HEK293T (cell line): ENCODE data around the gene ARG2.

Source experiments
- CTCF ChIA-PET: fragments of 350-600 bp; formaldehyde crosslinking; extraction: SDS; loops from one replicate; lab custom pipeline; 2021; ENCODE audit warnings: antibody characterized with exemption, inconsistent platforms; lab: Yijun Ruan, JAX
- POLR2A ChIA-PET: fragments of 350-600 bp; formaldehyde crosslinking; extraction: SDS; loops from one replicate; lab custom pipeline; 2020; ENCODE audit warnings: antibody characterized with exemption, inconsistent platforms; lab: Yijun Ruan, JAX
- DNase-seq: peaks from one replicate; pipeline ENCODE4 v3.0.0; 2012; ENCODE audit warnings: mixed read lengths; ENCODE audit errors: extremely low spot score
- ARNT ChIP-seq: fragments of 450-650 bp; IDR thresholded peaks from 2 replicates; pipeline ENCODE4 v1.6.1; 2017; ENCODE audit warnings: mild to moderate bottlenecking
- BHLHE40 ChIP-seq: fragments of 450-650 bp; IDR thresholded peaks from 2 replicates; pipeline ENCODE4 v1.6.1; 2016; ENCODE audit warnings: mild to moderate bottlenecking, moderate library complexity, borderline replicate concordance
- CTBP1 ChIP-seq: fragments of 450-650 bp; IDR thresholded peaks from 2 replicates; pipeline ENCODE4 v1.6.1; 2016; ENCODE audit warnings: borderline replicate concordance
- ELF4 ChIP-seq: fragments of 450-650 bp; IDR thresholded peaks from 2 replicates; pipeline ENCODE4 v1.6.1; 2017; ENCODE audit warnings: antibody characterized with exemption
- FOXA1 ChIP-seq: fragments of 450-650 bp; IDR thresholded peaks from 2 replicates; pipeline ENCODE4 v1.6.1; 2016; ENCODE audit warnings: mild to moderate bottlenecking
- FOXK2 ChIP-seq: fragments of 450-650 bp; IDR thresholded peaks from 2 replicates; pipeline ENCODE4 v1.6.1; 2016; ENCODE audit warnings: mild to moderate bottlenecking
- FOXM1 ChIP-seq: fragments of 450-650 bp; IDR thresholded peaks from 2 replicates; pipeline ENCODE4 v1.6.1; 2017; ENCODE audit warnings: mild to moderate bottlenecking, borderline replicate concordance
- HDGF ChIP-seq: fragments of 450-650 bp; IDR thresholded peaks from 2 replicates; pipeline ENCODE4 v1.6.1; 2017; ENCODE audit warnings: antibody characterized with exemption, borderline replicate concordance
- L3MBTL2 ChIP-seq: fragments of 450-650 bp; conservative IDR thresholded peaks from 2 replicates; pipeline ENCODE4 v1.6.1; 2016; ENCODE audit warnings: mild to moderate bottlenecking
- LEF1 ChIP-seq: fragments of 450-650 bp; IDR thresholded peaks from 2 replicates; pipeline ENCODE4 v1.6.1; 2017; ENCODE audit warnings: mild to moderate bottlenecking, borderline replicate concordance
- NFRKB ChIP-seq: fragments of 450-650 bp; IDR thresholded peaks from 2 replicates; pipeline ENCODE4 v1.6.1; 2016; ENCODE audit warnings: mild to moderate bottlenecking, moderate library complexity
- PKNOX1 ChIP-seq: fragments of 450-650 bp; IDR thresholded peaks from 2 replicates; pipeline ENCODE4 v1.6.1; 2016
- SP1 ChIP-seq: fragments of 450-650 bp; IDR thresholded peaks from 2 replicates; pipeline ENCODE4 v1.6.1; 2017
- SUZ12 ChIP-seq: fragments of 450-650 bp; IDR thresholded peaks from 2 replicates; pipeline ENCODE4 v1.6.1; 2016; ENCODE audit warnings: mild to moderate bottlenecking
- TARDBP ChIP-seq: fragments of 450-650 bp; IDR thresholded peaks from 2 replicates; pipeline ENCODE4 v1.6.1; 2016
- ZNF384 ChIP-seq: fragments of 450-650 bp; IDR thresholded peaks from 2 replicates; pipeline ENCODE4 v1.6.1; 2016

Gene ARG2

GRCh38 chr14:67668559-67668958 lies 48.8 kb downstream of the ARG2 start:
- TF ChIP-seq ZNF384 (no peak), TARDBP (no peak), SP1 (no peak), BHLHE40 (no peak), ELF4 (no peak), LEF1 (no peak)
- POLR2A ChIA-PET: interaction anchor here (3.0 kb wide), 1 partner anchor 27 kb away, joined by 12 read pairs; the partner anchor contains the start of gene RDH11

GRCh38 chr14:67673451-67673850 lies 53.7 kb downstream of the ARG2 start:
- no peak for TF ChIP-seq CTBP1
- TF ChIP-seq NFRKB: no peak
- no peak for TF ChIP-seq L3MBTL2
- no peak for TF ChIP-seq ZNF384
- no peak for TF ChIP-seq HDGF
- TF ChIP-seq FOXM1: no peak
- no peak for TF ChIP-seq SP1
- no peak for TF ChIP-seq ARNT
- no peak for TF ChIP-seq FOXK2
- TF ChIP-seq PKNOX1: no peak
- TF ChIP-seq BHLHE40: no peak
- TF ChIP-seq FOXA1: no peak
- no peak for TF ChIP-seq ELF4
- TF ChIP-seq LEF1: no peak
- TF ChIP-seq TARDBP: no peak
- TF ChIP-seq SUZ12: no peak
- POLR2A ChIA-PET: interaction anchor here (1.1 to 1.7 kb wide), 6 partner anchors 20 to 75 kb away, joined by 4 to 6 read pairs (median 4); partner anchors contain the start of genes ARG2 and RDH11
- DNase-seq: no peak
- CTCF ChIA-PET: interaction anchor here (0.7 to 1.0 kb wide), 2 partner anchors 246 to 611 kb away, joined by 3 read pairs; no protein-coding TSS in a partner anchor

More at GRCh38 chr14:67668559-67668958, 48.8 kb downstream of the ARG2 start:
- no peak for DNase-seq
- CTCF ChIA-PET: interaction anchor here (0.6 to 1.0 kb wide), 5 partner anchors 26 to 140 kb away, joined by 3 to 5 read pairs (median 4); partner anchors contain the start of gene PIGH

- CTCF ChIA-PET: interaction anchor here (0.7 to 1.0 kb wide), 2 partner anchors 247 to 610 kb away, joined by 3 read pairs; no protein-coding TSS in a partner anchor
- no peak for TF ChIP-seq LEF1
- no peak for TF ChIP-seq L3MBTL2
- TF ChIP-seq ELF4: no peak
- no peak for TF ChIP-seq FOXK2
- TF ChIP-seq ARNT: no peak
- TF ChIP-seq NFRKB: no peak
- no peak for TF ChIP-seq CTBP1
- TF ChIP-seq ZNF384: no peak
- no peak for TF ChIP-seq TARDBP
- TF ChIP-seq SUZ12: no peak
- no peak for TF ChIP-seq HDGF
- no peak for TF ChIP-seq FOXA1
- no peak for TF ChIP-seq FOXM1
- TF ChIP-seq BHLHE40: no peak
- no peak for TF ChIP-seq PKNOX1
- no peak for TF ChIP-seq SP1
- POLR2A ChIA-PET: interaction anchor here (1.1 to 1.7 kb wide), 6 partner anchors 19 to 75 kb away, joined by 4 to 6 read pairs (median 4); partner anchors contain the start of genes ARG2 and RDH11
- peak; percentile 79 for DNase-seq
Observed at GRCh38 chr14:67674139-67674479, 54.4 kb downstream of the ARG2 start.

- POLR2A ChIA-PET: interaction anchor here (0.9 to 2.4 kb wide), 8 partner anchors 21 to 246 kb away, joined by 3 to 20 read pairs (median 3); partner anchors contain the start of gene RDH11
- CTCF ChIA-PET: interaction anchor here (0.6 to 1.4 kb wide), 2 partner anchors 12 to 30 kb away, joined by 4 to 5 read pairs; no protein-coding TSS in a partner anchor
- peak; percentile 87 for DNase-seq
- TF ChIP-seq SP1 (peak; percentile 63), L3MBTL2 (peak; percentile 43), ELF4 (peak; percentile 74), SUZ12 (no peak)
Observed at GRCh38 chr14:67674480-67675218, 54.9 kb downstream of the ARG2 start, which contains the start of gene VTI1B. Gene VTI1B, minus strand, starts transcription at chr14:67674632. Its CDS starts 143 bp downstream, at chr14:67674489.

GRCh38 chr14:67675219-67675582 lies 55.5 kb downstream of the ARG2 start:
- DNase-seq: no peak
- ChIA-PET POLR2A (interaction anchor here (0.9 to 2.4 kb wide), 6 partner anchors 20 to 246 kb away, joined by 3 to 20 read pairs (median 3); partner anchors contain the start of gene RDH11), CTCF (interaction anchor here (0.6 to 1.4 kb wide), 2 partner anchors 12 to 29 kb away, joined by 4 to 5 read pairs; no protein-coding TSS in a partner anchor)
- no peak for TF ChIP-seq PKNOX1
- no peak for TF ChIP-seq TARDBP
- no peak for TF ChIP-seq FOXK2
- no peak for TF ChIP-seq NFRKB
- TF ChIP-seq L3MBTL2: no peak; the same call in 1 of the 2 replicates
- TF ChIP-seq ARNT: no peak
- no peak for TF ChIP-seq ELF4
- no peak for TF ChIP-seq CTBP1
- TF ChIP-seq LEF1: no peak
- no peak for TF ChIP-seq ZNF384
- no peak for TF ChIP-seq SP1
- TF ChIP-seq SUZ12: no peak
- TF ChIP-seq HDGF: no peak
- TF ChIP-seq FOXM1: no peak
- TF ChIP-seq FOXA1: no peak
- TF ChIP-seq BHLHE40: no peak
